Liver (tissue), 9 donors: ENCODE data around the gene SLC4A7. TPM values are rescaled to one million over a fixed set of nuclear protein-coding genes. Genes with fewer than 3 reads are reported as not detected.

ENCODE experiments used
- DNase-seq: peaks from one replicate; pipeline ENCODE4 v3.0.0-alpha.2; 2017; ENCODE audit warnings: low spot score
- H3K27ac ChIP-seq, 2 donors: one replicate each; pipeline ENCODE4 v1.7.0; 2013; ENCODE audit warnings: inconsistent platforms in 2 of 2, low read length in 2 of 2, control low read depth in 1 of 2, low read depth in 1 of 2, mild to moderate bottlenecking in 1 of 2
- H3K27me3 ChIP-seq, 4 donors: one replicate each; pipeline versions ENCODE4 v1.6.1 to v1.7.0; 2013; ENCODE audit warnings: low read length in 3 of 4, inconsistent platforms in 1 of 4, mild to moderate bottlenecking in 1 of 4, moderate library complexity in 1 of 4; ENCODE audit not compliant: control insufficient read depth in 4 of 4, insufficient read depth in 4 of 4
- H3K36me3 ChIP-seq, 4 donors: one replicate each; pipeline versions ENCODE4 v1.6.1 to v1.7.0; 2013; ENCODE audit warnings: low read length in 3 of 4, mild to moderate bottlenecking in 3 of 4, low read depth in 1 of 4, moderate library complexity in 1 of 4; ENCODE audit not compliant: control insufficient read depth in 4 of 4, insufficient read depth in 3 of 4
- H3K4me1 ChIP-seq, 4 donors: one replicate each; pipeline versions ENCODE4 v1.6.1 to v1.7.0; 2013; ENCODE audit warnings: low read length in 3 of 4, mild to moderate bottlenecking in 3 of 4, moderate library complexity in 1 of 4; ENCODE audit not compliant: control insufficient read depth in 4 of 4, insufficient read depth in 4 of 4
- H3K4me3 ChIP-seq, 3 donors: one replicate each; pipeline versions ENCODE4 v1.6.1 to v1.7.0; 2013; ENCODE audit warnings: low read length in 3 of 3, control low read depth in 1 of 3, low read depth in 1 of 3, mild to moderate bottlenecking in 1 of 3
- H3K9ac ChIP-seq, 2 donors: one replicate each; pipeline ENCODE4 v1.7.0; 2013; ENCODE audit warnings: low read length in 2 of 2, mild to moderate bottlenecking in 2 of 2, moderate library complexity in 2 of 2, control low read depth in 1 of 2, low read depth in 1 of 2
- H3K9me3 ChIP-seq, 4 donors: one replicate each; pipeline versions ENCODE4 v1.6.1 to v1.7.0; 2013; ENCODE audit warnings: low read length in 3 of 4; ENCODE audit not compliant: control insufficient read depth in 4 of 4
- ATF3 ChIP-seq: IDR thresholded peaks from 2 replicates; pipeline ENCODE4 v1.6.1; 2016; ENCODE audit warnings: antibody characterized with exemption
- CTCF ChIP-seq: fragments of 150-350 bp; IDR thresholded peaks from 2 replicates; pipeline ENCODE4 v1.5.1; 2017; ENCODE audit warnings: improper control_type of control experiment, low read depth, low read length; ENCODE audit not compliant: missing input control
- FOXA2 ChIP-seq: IDR thresholded peaks from 2 replicates; pipeline ENCODE4 v1.6.1; 2016; ENCODE audit warnings: antibody characterized with exemption
- MAX ChIP-seq: IDR thresholded peaks from 2 replicates; pipeline ENCODE4 v1.6.1; 2016; ENCODE audit warnings: antibody characterized with exemption
- REST ChIP-seq: IDR thresholded peaks from 2 replicates; pipeline ENCODE4 v1.6.1; 2016; ENCODE audit warnings: antibody characterized with exemption, mild to moderate bottlenecking
- RXRA ChIP-seq, 2 donors: IDR thresholded peaks; 2 replicates each; pipeline ENCODE4 v1.6.1; 2017 to 2018; ENCODE audit warnings: antibody characterized with exemption in 2 of 2, mild to moderate bottlenecking in 1 of 2
- SP1 ChIP-seq: IDR thresholded peaks from 2 replicates; pipeline ENCODE4 v1.6.1; 2018; ENCODE audit warnings: antibody characterized with exemption, mild to moderate bottlenecking
- TAF1 ChIP-seq: conservative IDR thresholded peaks from 2 replicates; pipeline ENCODE4 v1.6.1; 2016; ENCODE audit warnings: antibody characterized with exemption, mild to moderate bottlenecking
- YY1 ChIP-seq: IDR thresholded peaks from 2 replicates; pipeline ENCODE4 v1.6.1; 2016; ENCODE audit warnings: antibody characterized with exemption, mild to moderate bottlenecking
- WGBS: extraction: QIAGEN DNeasy Blood & Tissue Kit; methylation state at CpG from one replicate; pipeline ENCODE4 v1.1.7; 2013; 5-methylcytosine and 5-hydroxymethylcytosine counted together
- polyA plus RNA-seq, 2 donors: library from polyadenylated mRNA; stranded (reverse) in 1 of 2; unstranded in 1 of 2; fragments of 200-250 nt in 1 of 2; fragments of >200 nt in 1 of 2; fragmentation: Nextera tagmentation in 1 of 2; extraction: Ambion mirVana in 1 of 2; gene quantifications; one replicate each; pipeline versions ENCODE4 v1.2.1 to v1.2.3, GENCODE V29; 2013 to 2015
- total RNA-seq, 2 donors: library from RNA; depleted of rRNA; stranded (reverse); fragments of >200 nt; gene quantifications; one replicate each; pipeline ENCODE4 v1.2.3, GENCODE V29; 2014
- donor health status: healthy.
- donor health status: healthy.
- donor health status: healthy.
- donor health status: healthy.
- donor health status: healthy.

Gene SLC4A7
- total and polyA plus RNA-seq, 4 donors, result 0.76 to 9.8 (median 4.1) TPM

- peak; percentile 37 for TF ChIP-seq FOXA2
Observed at GRCh38 chr3:27376109-27376772, 107.9 kb downstream of the SLC4A7 start (continued).

- peaks cover 0 to 20% (median 12%) of the 10 kb centered on the region in 4 donors for H3K4me1 ChIP-seq
- TF ChIP-seq TAF1 (no peak), CTCF (peak; percentile 1), YY1 (peak; percentile 22), SP1 (peak; percentile 93), REST (no peak)
- 3% methylated on average over 48 of the region's 48 CpGs for WGBS
- no peak within 1 kb of the TSS for H3K9ac ChIP-seq
- no peaks in the 10 kb centered on the region for H3K36me3 ChIP-seq
- no peak within 1 kb of the TSS for H3K27ac ChIP-seq
- DNase-seq, result peak; percentile 84
- no peaks in the 10 kb centered on the region for H3K9me3 ChIP-seq
- H3K27me3 ChIP-seq, result no peaks in the 10 kb centered on the region
- peak within 1 kb of the TSS; percentile 64 to 81 (median 74) for H3K4me3 ChIP-seq
Observed at GRCh38 chr3:27368831-27369607, 115.2 kb downstream of the SLC4A7 start, which contains the start of gene NEK10. NEK10 (minus strand) TSS chr3:27369383; CDS start chr3:27352882, 16,501 bp downstream.

- H3K36me3 ChIP-seq, result no peaks in the 10 kb centered on the region
- H3K9me3 ChIP-seq, result no peaks in the 10 kb centered on the region
- no peaks in the 10 kb centered on the region for H3K27me3 ChIP-seq
- TF ChIP-seq MAX (peak; percentile 27), TAF1 (no peak), ATF3 (no peak), RXRA (IDR thresholded peaks at IDR 0.05) (peak in 1 of 2 donors; percentile 12)
- no peak overlapping the region for H3K9ac ChIP-seq
- H3K4me3 ChIP-seq, result no peak overlapping the region
- WGBS, result 35% methylated on average over 1 of the region's 1 CpG
- H3K4me1 ChIP-seq, result peaks cover 0 to 23% (median 14%) of the 10 kb centered on the region in 4 donors
- DNase-seq, result no peak
- H3K27ac ChIP-seq, result no peak overlapping the region
Observed at GRCh38 chr3:27366062-27366591, 118.1 kb downstream of the SLC4A7 start.
